ENCODE data around the gene CA12.

The CA12 gene

DNA sequence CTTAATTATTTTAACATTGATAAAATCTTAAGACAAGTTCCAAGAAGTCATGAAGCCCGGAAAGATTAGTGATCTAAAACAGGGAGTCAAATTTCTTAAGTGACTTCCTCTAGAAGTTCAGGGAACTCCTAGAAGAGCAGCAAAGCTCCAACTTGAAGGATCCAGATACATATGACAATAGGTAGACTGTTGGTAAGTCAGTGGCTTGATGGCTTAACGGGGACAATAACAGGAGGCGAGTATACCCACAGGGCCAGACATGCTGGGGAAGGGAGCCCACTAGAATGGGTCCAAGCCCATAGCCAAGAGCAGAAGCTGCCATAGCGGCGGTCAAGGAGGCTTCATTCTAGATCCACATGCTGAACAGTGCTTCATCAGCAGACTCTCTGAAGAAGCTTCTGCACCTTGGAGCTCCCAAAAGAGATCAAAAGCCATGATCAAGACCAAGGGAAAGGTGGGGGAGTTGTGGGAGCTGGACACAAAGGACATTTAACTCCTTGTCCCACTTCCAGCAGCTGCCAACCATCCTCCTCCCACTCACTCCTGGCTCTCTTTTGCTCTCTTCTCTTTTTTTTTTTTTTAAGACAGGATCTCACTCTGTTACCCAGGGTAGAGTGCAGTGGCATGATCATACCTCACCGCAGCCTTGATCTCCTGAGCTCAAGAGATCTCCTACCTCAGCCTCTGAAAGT lies 10.2 kb upstream of the CA12 start:
- no peak for TF ChIP-seq OSR1 (CRISPR knock-in tag; IDR thresholded peaks at IDR 0.05)
- no peak for TF ChIP-seq ZNF565 (CRISPR knock-in tag; conservative IDR thresholded peaks at IDR 0.05; ENCODE audit: low read depth)
- TF ChIP-seq ZFP3 (CRISPR knock-in tag; IDR thresholded peaks at IDR 0.05), result no peak
- no peak for TF ChIP-seq GLIS3 (CRISPR knock-in tag; IDR thresholded peaks at IDR 0.05)
- TF ChIP-seq TOX (CRISPR knock-in tag; IDR thresholded peaks at IDR 0.05; ENCODE audit: borderline replicate concordance), result no peak
- TF ChIP-seq SNAI2 (CRISPR knock-in tag; IDR thresholded peaks at IDR 0.05), result no peak
- TF ChIP-seq ISL1 (CRISPR knock-in tag; IDR thresholded peaks at IDR 0.05), result no peak
- TF ChIP-seq ZNF70 (CRISPR knock-in tag; IDR thresholded peaks at IDR 0.05), result no peak
- no peak for TF ChIP-seq ZFP30 (CRISPR knock-in tag; IDR thresholded peaks at IDR 0.05)
- no peak for ATAC-seq

DNA sequence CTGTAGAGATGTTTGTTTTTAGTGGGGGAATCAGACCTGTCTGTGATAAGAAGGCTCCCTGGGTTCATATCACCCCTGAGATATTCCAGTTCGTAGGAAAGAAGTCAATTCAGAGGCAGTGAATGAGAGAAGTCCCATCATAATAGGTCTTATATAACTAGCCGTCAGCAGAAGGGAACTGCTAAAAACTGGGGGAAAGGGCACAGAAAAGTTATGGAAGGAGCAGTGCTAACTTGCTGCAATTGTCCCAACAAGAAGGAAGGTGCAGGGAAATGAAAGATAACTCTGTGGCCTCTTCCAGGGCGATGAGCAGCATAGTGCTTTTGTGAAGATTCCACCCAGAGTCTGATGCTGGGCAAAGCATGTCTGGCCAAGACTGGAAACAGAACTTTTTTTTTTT lies 9.0 kb upstream of the CA12 start:
- ATAC-seq, result no peak
- TF ChIP-seq SNAI2 (CRISPR knock-in tag; IDR thresholded peaks at IDR 0.05) (no peak), PPARA (CRISPR knock-in tag; IDR thresholded peaks at IDR 0.05; ENCODE audit: borderline replicate concordance) (no peak), BACH2 (CRISPR knock-in tag; IDR thresholded peaks at IDR 0.05; ENCODE audit: borderline replicate concordance) (no peak), ESRRG (CRISPR knock-in tag; IDR thresholded peaks at IDR 0.05) (no peak), RARB (CRISPR knock-in tag; IDR thresholded peaks at IDR 0.05) (no peak), GLIS3 (CRISPR knock-in tag; IDR thresholded peaks at IDR 0.05) (no peak)

DNA sequence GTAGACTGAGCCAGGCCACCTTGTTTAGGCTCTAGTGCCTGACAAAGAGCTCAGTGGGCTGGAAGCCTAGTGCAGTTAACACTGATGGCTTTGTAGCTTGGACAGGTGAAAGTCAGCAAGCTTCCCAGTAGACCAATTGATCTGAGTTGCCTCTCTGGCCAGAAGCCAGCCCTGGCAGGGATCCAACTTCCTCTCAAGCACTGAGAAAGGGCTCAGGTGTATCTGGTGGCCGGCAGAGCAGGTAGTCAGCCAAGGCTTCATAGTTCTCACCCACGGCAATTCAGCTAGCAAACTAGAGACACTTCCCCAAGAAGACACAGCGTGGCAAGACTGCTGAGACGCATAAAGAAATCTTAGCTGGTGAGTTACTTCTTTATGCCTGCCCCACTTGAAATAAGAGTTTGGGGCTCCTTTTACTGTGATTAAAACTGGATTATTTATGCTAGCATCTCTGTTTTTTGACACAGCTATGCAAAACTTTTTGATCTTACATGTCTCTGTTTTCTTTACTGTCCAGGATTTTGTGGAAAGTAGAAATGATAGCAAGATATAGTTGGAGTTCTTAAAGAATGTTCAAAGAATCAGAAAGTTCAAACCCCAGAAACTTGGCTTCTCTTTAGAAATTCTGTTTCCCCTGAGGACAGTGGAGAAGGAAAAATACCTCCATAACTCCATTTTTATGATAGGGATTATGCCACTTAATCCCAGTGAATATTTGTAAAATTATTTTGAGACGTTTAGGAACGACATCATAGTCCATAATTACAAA lies 8.4 kb upstream of the CA12 start:
- TF ChIP-seq SNAI2 (CRISPR knock-in tag; IDR thresholded peaks at IDR 0.05), result no peak
- TF ChIP-seq, protein P1, sequence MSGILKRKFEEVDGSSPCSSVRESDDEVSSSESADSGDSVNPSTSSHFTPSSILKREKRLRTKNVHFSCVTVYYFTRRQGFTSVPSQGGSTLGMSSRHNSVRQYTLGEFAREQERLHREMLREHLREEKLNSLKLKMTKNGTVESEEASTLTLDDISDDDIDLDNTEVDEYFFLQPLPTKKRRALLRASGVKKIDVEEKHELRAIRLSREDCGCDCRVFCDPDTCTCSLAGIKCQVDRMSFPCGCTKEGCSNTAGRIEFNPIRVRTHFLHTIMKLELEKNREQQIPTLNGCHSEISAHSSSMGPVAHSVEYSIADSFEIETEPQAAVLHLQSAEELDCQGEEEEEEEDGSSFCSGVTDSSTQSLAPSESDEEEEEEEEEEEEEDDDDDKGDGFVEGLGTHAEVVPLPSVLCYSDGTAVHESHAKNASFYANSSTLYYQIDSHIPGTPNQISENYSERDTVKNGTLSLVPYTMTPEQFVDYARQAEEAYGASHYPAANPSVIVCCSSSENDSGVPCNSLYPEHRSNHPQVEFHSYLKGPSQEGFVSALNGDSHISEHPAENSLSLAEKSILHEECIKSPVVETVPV (CRISPR knock-in tag; IDR thresholded peaks at IDR 0.05), result no peak
- no peak for TF ChIP-seq RARB (CRISPR knock-in tag; IDR thresholded peaks at IDR 0.05)
- TF ChIP-seq ZFP3 (CRISPR knock-in tag; IDR thresholded peaks at IDR 0.05), result no peak
- no peak for TF ChIP-seq ISL1 (CRISPR knock-in tag; IDR thresholded peaks at IDR 0.05)
- TF ChIP-seq, protein P2, sequence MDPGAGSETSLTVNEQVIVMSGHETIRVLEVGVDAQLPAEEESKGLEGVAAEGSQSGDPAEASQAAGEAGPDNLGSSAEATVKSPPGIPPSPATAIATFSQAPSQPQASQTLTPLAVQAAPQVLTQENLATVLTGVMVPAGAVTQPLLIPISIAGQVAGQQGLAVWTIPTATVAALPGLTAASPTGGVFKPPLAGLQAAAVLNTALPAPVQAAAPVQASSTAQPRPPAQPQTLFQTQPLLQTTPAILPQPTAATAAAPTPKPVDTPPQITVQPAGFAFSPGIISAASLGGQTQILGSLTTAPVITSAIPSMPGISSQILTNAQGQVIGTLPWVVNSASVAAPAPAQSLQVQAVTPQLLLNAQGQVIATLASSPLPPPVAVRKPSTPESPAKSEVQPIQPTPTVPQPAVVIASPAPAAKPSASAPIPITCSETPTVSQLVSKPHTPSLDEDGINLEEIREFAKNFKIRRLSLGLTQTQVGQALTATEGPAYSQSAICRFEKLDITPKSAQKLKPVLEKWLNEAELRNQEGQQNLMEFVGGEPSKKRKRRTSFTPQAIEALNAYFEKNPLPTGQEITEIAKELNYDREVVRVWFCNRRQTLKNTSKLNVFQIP (CRISPR knock-in tag; IDR thresholded peaks at IDR 0.05; ENCODE audit: borderline replicate concordance, low read depth), result no peak
- no peak for TF ChIP-seq OSR1 (CRISPR knock-in tag; IDR thresholded peaks at IDR 0.05)
- TF ChIP-seq TOX (CRISPR knock-in tag; IDR thresholded peaks at IDR 0.05; ENCODE audit: borderline replicate concordance), result no peak
- TF ChIP-seq ZC3H10 (CRISPR knock-in tag; IDR thresholded peaks at IDR 0.05), result no peak
- TF ChIP-seq BACH2 (CRISPR knock-in tag; IDR thresholded peaks at IDR 0.05; ENCODE audit: borderline replicate concordance), result no peak
- no peak for TF ChIP-seq CSDC2 (CRISPR knock-in tag; IDR thresholded peaks at IDR 0.05)
- TF ChIP-seq ZFP30 (CRISPR knock-in tag; IDR thresholded peaks at IDR 0.05), result no peak

DNA sequence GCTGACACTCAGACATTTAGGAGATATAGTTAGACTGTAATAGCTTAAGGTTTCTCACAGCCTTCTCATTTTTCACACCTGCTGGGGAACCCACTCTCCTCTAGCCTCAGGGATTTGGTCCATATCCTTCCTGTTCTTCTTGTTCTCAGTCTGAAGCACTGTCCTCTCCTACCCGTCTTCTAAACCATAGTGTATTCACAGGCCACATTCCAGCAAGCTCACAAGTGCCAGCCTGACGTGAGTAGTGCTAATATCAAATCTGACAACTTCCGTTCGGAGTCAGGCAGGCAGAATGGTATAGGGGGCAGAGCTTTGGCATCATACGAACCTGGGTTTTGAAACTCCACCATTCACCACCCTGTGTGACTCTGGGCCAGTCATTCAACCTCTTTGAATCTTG lies 6.9 kb upstream of the CA12 start:
- ATAC-seq, result no peak
- TF ChIP-seq SNAI2 (CRISPR knock-in tag; IDR thresholded peaks at IDR 0.05) (no peak), OSR1 (CRISPR knock-in tag; IDR thresholded peaks at IDR 0.05) (no peak), ZNF70 (CRISPR knock-in tag; IDR thresholded peaks at IDR 0.05) (no peak), ISL1 (CRISPR knock-in tag; IDR thresholded peaks at IDR 0.05) (no peak), ZNF8 (CRISPR knock-in tag; IDR thresholded peaks at IDR 0.05) (no peak), TCF4 (CRISPR knock-in tag; IDR thresholded peaks at IDR 0.05; ENCODE audit: borderline replicate concordance) (no peak)
- TF ChIP-seq, protein P3, sequence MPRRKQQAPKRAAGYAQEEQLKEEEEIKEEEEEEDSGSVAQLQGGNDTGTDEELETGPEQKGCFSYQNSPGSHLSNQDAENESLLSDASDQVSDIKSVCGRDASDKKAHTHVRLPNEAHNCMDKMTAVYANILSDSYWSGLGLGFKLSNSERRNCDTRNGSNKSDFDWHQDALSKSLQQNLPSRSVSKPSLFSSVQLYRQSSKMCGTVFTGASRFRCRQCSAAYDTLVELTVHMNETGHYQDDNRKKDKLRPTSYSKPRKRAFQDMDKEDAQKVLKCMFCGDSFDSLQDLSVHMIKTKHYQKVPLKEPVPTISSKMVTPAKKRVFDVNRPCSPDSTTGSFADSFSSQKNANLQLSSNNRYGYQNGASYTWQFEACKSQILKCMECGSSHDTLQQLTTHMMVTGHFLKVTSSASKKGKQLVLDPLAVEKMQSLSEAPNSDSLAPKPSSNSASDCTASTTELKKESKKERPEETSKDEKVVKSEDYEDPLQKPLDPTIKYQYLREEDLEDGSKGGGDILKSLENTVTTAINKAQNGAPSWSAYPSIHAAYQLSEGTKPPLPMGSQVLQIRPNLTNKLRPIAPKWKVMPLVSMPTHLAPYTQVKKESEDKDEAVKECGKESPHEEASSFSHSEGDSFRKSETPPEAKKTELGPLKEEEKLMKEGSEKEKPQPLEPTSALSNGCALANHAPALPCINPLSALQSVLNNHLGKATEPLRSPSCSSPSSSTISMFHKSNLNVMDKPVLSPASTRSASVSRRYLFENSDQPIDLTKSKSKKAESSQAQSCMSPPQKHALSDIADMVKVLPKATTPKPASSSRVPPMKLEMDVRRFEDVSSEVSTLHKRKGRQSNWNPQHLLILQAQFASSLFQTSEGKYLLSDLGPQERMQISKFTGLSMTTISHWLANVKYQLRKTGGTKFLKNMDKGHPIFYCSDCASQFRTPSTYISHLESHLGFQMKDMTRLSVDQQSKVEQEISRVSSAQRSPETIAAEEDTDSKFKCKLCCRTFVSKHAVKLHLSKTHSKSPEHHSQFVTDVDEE (CRISPR knock-in tag; IDR thresholded peaks at IDR 0.05), result no peak
- TF ChIP-seq, protein P4, sequence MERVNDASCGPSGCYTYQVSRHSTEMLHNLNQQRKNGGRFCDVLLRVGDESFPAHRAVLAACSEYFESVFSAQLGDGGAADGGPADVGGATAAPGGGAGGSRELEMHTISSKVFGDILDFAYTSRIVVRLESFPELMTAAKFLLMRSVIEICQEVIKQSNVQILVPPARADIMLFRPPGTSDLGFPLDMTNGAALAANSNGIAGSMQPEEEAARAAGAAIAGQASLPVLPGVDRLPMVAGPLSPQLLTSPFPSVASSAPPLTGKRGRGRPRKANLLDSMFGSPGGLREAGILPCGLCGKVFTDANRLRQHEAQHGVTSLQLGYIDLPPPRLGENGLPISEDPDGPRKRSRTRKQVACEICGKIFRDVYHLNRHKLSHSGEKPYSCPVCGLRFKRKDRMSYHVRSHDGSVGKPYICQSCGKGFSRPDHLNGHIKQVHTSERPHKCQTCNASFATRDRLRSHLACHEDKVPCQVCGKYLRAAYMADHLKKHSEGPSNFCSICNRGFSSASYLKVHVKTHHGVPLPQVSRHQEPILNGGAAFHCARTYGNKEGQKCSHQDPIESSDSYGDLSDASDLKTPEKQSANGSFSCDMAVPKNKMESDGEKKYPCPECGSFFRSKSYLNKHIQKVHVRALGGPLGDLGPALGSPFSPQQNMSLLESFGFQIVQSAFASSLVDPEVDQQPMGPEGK (CRISPR knock-in tag; IDR thresholded peaks at IDR 0.05; ENCODE audit: borderline replicate concordance), result no peak

More for the DNA sequence above, 8.4 kb upstream of the CA12 start:
- ATAC-seq, result 0 out of 3 replicates have a peak, but pooled peaks have one; percentile 27
